HG02571 (cell line): ENCODE data around the gene THRSP.
"Not testable (repeated sequence)": the region's sequence is repeated elsewhere in the genome, so short reads cannot be mapped to it uniquely, and the experiment has no call there.

Experiments
- ATAC-seq: cut with Tn5 transposase; IDR thresholded peaks from one replicate; pipeline ENCODE4 v1.9.1; 2021; ENCODE audit warnings: mild to moderate bottlenecking, moderate library complexity; ENCODE audit not compliant: unreplicated experiment

The THRSP gene

DNA sequence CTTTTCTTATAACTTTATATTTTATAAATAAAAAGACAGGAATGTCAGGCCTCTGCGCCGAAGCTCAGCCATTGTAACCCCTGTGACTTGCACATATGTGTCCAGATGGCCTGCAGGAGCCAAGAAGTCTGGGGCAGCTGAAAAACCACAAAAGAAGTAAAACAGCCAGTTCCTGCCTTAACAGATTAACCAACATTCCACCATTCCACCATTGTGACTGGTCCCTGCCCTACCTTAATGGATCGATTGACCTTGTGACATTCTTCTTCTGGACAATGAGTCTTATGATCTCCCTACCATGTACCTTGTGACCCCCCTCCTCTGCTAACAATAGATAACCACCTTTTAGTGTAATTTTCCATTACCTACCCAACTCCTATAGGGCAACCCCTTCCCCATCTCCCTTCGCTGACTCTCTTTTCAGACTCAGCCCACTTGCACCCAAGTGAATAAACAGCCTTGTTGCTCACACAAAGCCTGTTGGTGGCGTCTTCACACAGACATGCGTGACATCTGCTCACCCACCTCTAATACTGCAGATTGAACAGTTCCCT, 22.9 kb downstream of the THRSP start:
- not testable (repeated sequence) for ATAC-seq

DNA sequence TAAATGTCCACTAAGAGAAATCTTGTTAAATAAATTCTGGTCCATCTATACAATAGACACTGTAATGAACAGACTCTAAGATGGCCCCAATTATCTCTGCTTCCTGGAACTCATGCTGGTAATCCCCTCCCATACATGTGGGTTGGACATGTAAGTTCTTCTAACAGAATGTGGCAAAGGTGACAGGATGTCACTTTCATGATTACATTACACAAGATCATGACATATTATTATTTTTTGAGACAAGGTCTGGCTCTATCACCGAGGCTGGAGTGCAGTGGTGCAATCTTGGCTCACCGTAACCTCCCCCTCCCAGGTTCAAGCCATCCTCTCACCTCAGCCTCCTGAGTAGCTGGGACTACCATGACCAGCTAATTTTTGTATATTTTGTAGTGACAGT, 30.6 kb downstream of the THRSP start:
- no peak for ATAC-seq

DNA sequence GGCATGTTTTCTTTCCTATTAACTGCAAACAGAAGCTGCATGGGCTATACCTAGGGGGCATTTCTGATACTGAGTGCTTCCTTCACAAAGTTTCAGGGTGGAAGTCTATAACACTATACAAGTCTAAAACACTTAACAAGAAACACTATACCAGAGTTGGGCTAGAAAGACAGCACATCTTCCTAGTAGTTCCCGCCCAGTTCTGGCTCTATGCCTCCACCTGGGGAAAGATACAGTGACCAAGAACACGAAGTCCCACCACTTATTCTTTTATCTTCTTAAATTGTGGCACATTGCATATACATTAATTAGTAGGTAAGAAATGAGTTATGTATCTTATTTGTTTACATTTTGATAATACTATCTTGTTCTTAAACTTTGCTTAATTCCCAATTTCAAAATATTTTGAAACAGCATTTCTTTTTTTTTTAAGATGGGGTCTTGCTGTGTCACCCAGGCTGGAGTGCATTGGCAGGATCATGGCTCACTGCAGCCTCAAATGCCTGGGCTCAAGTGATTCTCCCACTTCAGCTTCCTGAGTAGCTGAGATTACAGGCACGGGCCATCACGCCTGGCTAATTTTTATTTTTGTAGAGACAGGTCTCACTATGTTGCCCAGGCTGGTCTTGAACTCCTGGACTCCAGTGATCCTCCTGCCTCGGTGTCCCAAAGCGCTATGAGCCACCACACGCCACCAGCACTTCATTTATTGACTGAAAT, 34.2 kb downstream of the THRSP start:
- ATAC-seq, result no peak

DNA sequence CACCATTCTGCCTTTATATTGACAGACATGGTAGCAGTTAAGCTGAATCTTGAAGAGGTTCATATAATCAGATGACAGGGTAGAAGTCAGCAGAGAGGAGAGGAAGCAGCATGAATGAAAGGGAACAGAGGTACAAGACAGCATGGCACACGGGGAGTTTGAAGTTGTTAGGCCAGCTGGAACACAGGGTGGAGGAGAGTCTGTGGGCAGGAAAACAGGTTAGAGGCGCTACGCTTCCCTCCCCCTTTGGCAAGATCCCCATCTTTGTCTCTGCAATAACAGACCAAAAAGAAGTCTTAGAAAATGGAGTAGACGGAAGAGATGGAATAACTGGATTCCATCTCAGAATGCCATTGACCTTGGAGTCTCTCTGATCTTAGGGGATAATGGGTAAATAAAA, 36.0 kb downstream of the THRSP start:
- no peak for ATAC-seq

DNA sequence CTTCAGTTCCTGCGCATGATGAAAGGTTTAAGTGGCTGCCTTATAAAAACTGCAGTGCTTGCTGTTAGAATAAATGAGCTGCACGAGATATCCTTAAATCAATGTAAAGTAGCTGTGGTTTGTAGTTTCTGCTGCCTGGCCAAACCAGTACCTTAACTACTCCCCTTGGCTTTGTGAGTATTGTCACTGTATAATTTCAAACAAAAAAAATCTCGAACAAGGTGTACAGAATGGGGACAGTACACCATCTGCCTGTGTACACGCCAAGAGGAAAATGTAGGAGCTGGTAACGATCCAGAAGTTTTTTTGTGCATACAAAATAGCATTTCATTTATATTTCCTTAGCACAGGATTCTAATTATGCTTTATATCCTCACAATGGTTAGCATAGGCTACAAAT, 36.6 kb downstream of the THRSP start:
- ATAC-seq, result no peak

DNA sequence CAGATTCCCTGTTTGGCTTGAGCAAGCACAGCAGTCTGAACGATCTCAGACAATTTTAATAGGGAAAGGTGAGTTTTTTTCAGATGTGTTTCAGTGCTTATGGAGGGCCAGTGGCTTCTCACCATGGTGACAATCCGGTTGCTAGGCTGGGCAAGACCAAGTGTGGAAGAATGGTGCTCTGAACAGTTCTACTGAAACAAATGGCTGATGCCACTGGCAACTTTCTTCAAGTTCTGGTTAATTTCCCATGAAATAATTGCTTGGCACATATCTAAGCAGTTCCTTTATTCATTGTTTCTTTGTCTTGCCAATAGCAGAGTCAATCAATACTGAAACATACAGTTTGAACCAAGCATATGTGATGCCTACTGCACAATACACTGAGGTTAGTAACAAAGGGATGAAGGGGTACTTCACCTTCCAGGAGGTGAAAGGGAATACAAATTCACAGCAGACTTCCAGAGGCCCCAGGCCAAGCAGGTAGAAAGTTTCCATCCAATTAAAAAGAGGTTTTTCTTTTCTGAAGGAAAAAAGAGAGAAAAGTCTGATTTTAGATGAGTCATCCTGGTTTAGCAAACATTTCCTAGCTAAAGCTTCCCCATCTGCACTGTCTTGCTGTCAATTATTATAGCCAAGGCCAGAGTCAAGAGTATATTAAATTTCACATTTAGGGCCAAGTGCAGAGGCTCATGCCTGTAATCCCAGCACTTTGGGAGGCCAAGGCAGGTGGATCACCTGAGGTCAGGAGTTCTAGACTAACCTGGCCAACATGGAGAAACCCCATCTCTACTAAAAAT, 37.2 kb downstream of the THRSP start:
- ATAC-seq, result no peak

DNA sequence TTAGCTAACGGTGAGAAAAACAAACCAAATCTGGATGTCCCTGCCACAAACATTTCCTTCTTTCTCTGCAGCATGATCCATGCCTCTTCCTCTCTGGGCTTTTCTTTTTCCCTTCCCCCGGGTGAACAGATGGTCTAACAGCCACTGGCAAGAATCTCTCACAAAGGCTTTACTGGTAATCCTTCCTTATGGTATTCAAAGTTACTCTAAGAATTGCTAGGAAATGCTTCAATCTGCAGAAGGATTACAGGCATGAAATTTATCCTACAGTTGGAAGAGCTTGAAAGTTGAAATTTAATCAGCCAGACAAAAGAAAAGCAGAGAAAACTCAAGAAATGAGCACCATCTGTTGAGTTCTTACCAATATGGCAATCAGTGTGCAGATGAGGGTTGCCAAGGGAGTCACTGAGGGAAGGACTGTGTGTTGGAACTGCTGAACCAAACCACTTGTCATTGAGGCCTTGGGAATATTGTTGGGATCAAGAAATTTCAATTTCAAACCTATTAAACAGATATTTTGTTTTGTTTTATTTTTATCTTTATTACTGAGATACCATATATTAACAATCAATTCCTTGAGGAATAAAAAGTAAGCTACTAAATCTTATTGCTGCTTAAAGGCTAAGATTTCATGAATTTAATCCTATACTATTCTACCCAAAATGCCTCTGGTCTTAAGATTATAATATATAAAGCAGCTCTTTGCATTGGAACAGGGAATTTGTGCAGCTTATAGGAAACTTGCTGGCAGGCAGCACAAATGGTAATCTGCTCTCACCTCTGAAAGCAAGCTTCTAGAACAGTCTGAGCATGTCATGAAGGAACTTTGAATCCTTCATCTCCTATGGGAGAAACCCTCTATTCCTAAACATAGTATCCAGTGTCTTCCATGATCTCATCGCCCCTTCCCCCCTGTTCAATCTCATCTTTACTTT, 45.7 kb downstream of the THRSP start:
- no peak for ATAC-seq

DNA sequence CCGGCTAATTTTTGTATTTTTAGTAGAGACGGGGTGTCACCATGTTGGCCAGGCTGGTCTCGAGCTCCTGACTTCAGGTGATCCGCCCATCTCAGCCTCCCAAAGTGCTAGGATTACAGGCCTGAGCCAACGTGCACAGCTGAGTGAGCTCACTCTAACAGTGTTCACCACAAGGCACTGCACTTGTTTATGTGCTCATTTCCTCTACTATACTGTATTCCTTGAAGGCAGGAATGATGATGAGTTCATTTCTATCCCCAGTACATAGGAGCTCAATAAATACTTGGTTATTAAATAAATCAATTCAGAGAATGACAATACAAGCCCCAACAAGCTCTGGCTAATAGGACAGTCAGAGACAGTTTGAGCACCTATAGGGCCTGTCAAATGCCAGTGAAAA, 46.7 kb downstream of the THRSP start:
- ATAC-seq, result no peak

DNA sequence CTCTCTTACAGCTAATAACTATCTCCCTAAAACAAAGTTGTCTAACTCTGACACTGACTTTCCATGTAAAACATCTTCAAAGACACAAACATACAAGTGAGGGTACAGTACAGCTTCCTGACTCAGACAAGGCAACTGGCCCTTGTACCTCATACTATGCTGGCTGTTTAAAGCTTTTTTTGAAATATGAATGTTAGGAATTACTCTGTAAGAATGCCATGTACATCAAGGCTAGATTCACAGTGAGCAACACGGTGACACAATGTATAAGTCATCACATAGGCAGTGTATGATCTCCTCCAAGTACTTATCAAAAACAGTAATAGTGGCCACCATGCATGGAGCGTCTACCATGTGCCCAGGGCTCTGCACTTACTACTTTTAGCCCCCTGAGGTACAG, 47.2 kb downstream of the THRSP start:
- ATAC-seq, result no peak

DNA sequence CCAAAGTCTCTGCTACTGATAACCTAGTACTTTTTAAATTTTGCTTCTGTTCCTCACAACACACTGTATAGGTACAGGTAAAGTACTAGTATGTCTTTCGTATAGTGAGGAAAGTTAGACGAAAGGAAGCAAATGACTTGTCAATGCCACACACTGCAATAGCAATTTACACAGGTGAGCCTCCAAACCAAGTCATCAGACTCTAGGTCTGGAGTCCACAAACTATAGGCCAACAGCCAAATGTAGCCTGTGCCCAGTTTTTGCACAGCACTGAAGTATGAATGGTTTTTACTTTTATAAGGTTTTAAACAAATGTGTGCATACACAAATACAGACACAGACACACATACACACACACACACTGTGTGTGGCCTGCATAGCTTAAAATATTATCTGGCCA, 47.6 kb downstream of the THRSP start:
- ATAC-seq, result no peak

DNA sequence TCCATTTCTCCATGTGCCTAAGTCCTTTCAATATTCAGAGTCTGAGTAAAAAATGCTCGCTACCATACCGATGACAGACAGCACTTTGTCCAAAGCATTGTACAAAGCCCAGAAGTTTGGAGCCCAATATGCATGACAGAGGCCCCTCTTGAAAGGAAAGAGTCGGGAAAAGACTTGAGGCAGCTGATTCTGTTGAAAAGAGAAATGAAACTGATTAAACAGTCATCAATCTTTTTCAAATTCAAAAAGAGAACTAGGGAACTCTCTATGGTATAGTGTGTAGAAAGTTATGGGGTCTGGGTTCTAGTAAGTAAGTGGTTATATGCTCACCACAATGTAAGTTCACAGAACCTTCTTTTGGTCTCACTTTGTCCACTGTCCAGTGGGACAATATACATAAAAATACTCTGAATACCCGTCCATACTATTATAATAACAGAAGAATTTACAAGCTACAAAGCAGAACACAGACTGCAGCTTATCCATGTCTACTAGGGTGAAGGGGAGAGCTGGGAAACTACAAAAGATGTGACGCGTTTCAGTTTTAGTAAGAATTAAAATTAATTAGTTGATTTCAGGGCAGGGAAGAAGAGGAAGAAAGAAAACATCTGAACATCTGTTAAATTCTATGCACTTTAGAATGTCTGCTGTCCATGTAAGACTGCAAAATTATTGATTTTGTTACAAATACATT, 49.1 kb downstream of the THRSP start:
- no peak for ATAC-seq
